ENCODE results near the gene PAQR6. TPM values are rescaled to one million over a fixed set of nuclear protein-coding genes. Genes with fewer than 3 reads are reported as not detected.
A peak's percentile ranks its signal among the peaks of the same experiment; 100 is the strongest.

PAQR6 gene
- total RNA-seq, 1 donor from 2014 or later = 12.0 TPM

- DNase-seq (ENCODE audit: extremely low spot score, unreplicated experiment) = no peak
- Mint-ChIP-seq H3K27ac (ENCODE audit: unreplicated experiment) (peak within 1 kb of the TSS; percentile 88), H3K36me3 (ENCODE audit: unreplicated experiment) (no peaks in the 10 kb centered on the region), H3K9me3 (ENCODE audit: unreplicated experiment) (no peaks in the 10 kb centered on the region), H3K27me3 (ENCODE audit: unreplicated experiment) (no peaks in the 10 kb centered on the region), H3K4me1 (ENCODE audit: unreplicated experiment) (peaks cover 28% of the 10 kb centered on the region), H3K4me3 (ENCODE audit: unreplicated experiment) (peak within 1 kb of the TSS; percentile 86)
- no peak for TF ChIP-seq CTCF (IDR thresholded peaks at IDR 0.05)
These were observed 36.3 kb upstream of the PAQR6 start, which contains the start of gene TMEM79 for GRCh38 chr1:156284112-156284511. Gene TMEM79 (plus strand): TSS chr1:156284325. CDS start chr1:156285227, 902 bp downstream.

DNA sequence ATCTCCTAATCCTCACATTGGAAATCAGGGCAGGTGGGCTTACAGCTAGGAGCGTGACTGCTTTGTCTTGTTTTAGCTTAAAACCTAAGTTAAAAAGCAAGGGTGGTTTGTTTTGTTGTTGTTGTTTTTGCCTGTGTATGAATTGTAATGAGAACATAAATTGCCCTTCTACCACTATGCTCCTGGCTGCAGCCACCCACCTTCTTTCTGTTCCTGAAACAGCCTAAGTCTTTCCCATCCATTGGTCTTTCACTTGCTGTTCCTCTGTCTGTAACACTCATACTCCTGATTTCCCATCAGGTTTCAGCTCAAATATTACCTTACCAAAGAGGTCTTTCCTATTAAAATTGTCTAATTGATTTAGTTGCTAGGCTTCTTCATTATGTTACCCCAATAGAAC is 35.7 kb upstream of the PAQR6 start:
- DNase-seq (ENCODE audit: extremely low spot score, unreplicated experiment) = no peak
- TF ChIP-seq CTCF (IDR thresholded peaks at IDR 0.05) = no peak
- H3K27ac Mint-ChIP-seq (ENCODE audit: unreplicated experiment) = peak overlapping the region; percentile 88
- peaks cover 1% of the 10 kb centered on the region for H3K36me3 Mint-ChIP-seq (ENCODE audit: unreplicated experiment)
- H3K9me3 Mint-ChIP-seq (ENCODE audit: unreplicated experiment) = no peaks in the 10 kb centered on the region
- H3K27me3 Mint-ChIP-seq (ENCODE audit: unreplicated experiment) = no peaks in the 10 kb centered on the region
- peak overlapping the region; percentile 86 for H3K4me3 Mint-ChIP-seq (ENCODE audit: unreplicated experiment)
- peaks cover 28% of the 10 kb centered on the region for H3K4me1 Mint-ChIP-seq (ENCODE audit: unreplicated experiment)

GRCh38 chr1:156282479-156283222 is 34.8 kb upstream of the PAQR6 start, which contains the start of gene SMG5:
Gene SMG5 (minus strand): TSS chr1:156282825. CDS start chr1:156282680, 145 bp downstream.
- DNase-seq (ENCODE audit: extremely low spot score, unreplicated experiment) = peak; percentile 98
- Mint-ChIP-seq H3K27ac (ENCODE audit: unreplicated experiment) (peak within 1 kb of the TSS; percentile 88), H3K9me3 (ENCODE audit: unreplicated experiment) (no peaks in the 10 kb centered on the region), H3K4me1 (ENCODE audit: unreplicated experiment) (peaks cover 28% of the 10 kb centered on the region), H3K36me3 (ENCODE audit: unreplicated experiment) (peaks cover 10% of the 10 kb centered on the region), H3K4me3 (ENCODE audit: unreplicated experiment) (peak within 1 kb of the TSS; percentile 86), H3K27me3 (ENCODE audit: unreplicated experiment) (no peaks in the 10 kb centered on the region)
- no peak for TF ChIP-seq CTCF (IDR thresholded peaks at IDR 0.05)

DNA sequence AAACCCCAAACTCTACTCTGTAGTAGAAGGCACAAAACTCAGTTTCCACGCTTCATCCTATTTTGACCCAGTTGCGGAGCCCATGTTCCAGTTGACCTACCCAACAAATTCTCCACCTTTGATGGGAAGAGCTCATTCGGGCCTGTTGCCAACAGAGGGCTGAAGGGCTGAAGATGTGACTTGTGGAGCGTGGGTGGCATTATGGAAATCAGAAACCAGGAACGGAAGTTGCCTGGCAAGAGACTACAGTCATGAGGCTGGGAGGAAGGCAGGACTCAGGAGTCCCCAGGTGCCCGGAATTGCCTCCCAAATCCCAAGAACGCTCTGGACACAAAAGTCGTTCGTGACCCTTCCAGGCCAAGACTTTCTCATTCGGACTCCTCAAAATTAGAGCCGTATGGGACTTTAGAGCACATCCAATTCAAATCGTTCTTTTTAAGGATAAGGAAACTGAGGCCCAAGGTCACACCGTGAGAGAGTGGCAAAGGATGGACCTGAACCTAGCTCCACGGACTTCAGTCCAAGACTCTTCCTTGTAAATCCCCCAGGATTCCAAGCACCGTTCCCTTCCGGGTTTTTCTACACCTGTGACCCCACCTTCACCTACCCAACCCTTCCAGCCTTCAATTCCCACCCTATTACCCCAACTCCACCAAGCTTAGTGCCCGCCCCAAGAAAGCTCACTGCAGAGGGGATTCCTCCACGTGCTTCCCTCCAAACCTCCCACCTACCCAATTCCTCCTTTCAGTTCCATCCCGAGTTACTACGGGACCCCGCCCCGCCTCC is 34.0 kb upstream of the PAQR6 start:
- Mint-ChIP-seq H3K27ac (ENCODE audit: unreplicated experiment) (peak overlapping the region; percentile 88), H3K9me3 (ENCODE audit: unreplicated experiment) (no peaks in the 10 kb centered on the region), H3K36me3 (ENCODE audit: unreplicated experiment) (peaks cover 13% of the 10 kb centered on the region), H3K27me3 (ENCODE audit: unreplicated experiment) (no peaks in the 10 kb centered on the region), H3K4me3 (ENCODE audit: unreplicated experiment) (peak overlapping the region; percentile 86), H3K4me1 (ENCODE audit: unreplicated experiment) (peaks cover 28% of the 10 kb centered on the region)
- no peak for TF ChIP-seq CTCF (IDR thresholded peaks at IDR 0.05)
- no peak for DNase-seq (ENCODE audit: extremely low spot score, unreplicated experiment)

GRCh38 chr1:156281281-156281680 is 33.4 kb upstream of the PAQR6 start:
- H3K9me3 Mint-ChIP-seq (ENCODE audit: unreplicated experiment) = no peaks in the 10 kb centered on the region
- peak overlapping the region; percentile 88 for H3K27ac Mint-ChIP-seq (ENCODE audit: unreplicated experiment)
- DNase-seq (ENCODE audit: extremely low spot score, unreplicated experiment) = no peak
- H3K4me1 Mint-ChIP-seq (ENCODE audit: unreplicated experiment) = peaks cover 28% of the 10 kb centered on the region
- peaks cover 16% of the 10 kb centered on the region for H3K36me3 Mint-ChIP-seq (ENCODE audit: unreplicated experiment)
- no peak for TF ChIP-seq CTCF (IDR thresholded peaks at IDR 0.05)
- peak overlapping the region; percentile 86 for H3K4me3 Mint-ChIP-seq (ENCODE audit: unreplicated experiment)
- no peaks in the 10 kb centered on the region for H3K27me3 Mint-ChIP-seq (ENCODE audit: unreplicated experiment)
